HS-5 (cell line): Measurements from ENCODE around the gene MAGEA3.
"Not testable (repeated sequence)": the region's sequence is repeated elsewhere in the genome, so short reads cannot be mapped to it uniquely, and the experiment has no call there.

Experiments used
- DNase-seq: peaks from one replicate; pipeline ENCODE4 v3.0.0-alpha.2; 2012; ENCODE audit warnings: low read depth

MAGEA3 gene

GRCh38 chrX:152697952-152698931 lies at the start of gene MAGEA3:
MAGEA3 (plus strand) TSS chrX:152698794; CDS start chrX:152700833, 2,039 bp downstream.
- not testable (repeated sequence) for DNase-seq

DNA sequence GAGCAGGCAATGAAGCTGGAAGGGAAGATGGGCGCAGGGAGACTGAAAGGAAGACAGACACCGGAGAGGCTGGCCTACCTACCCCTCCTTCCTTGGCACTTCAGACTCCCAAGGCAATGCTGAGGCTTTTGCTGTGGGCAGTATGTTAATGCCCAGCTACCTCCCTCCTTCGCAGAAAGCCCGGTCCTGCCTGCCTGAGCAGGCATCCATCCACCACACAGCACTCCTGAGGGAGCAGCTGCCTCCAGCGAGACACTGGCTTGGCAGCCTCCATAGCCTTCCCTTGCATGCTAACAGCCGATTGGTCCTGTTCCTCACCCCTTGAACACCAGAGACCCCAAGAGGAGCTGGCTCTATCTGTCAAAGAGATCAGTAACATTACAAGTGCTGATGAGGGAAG lies 46.5 kb upstream of the MAGEA3 start:
- DNase-seq = no peak

GRCh38 chrX:152652467-152652866 lies 46.1 kb upstream of the MAGEA3 start:
- no peak for DNase-seq

DNA sequence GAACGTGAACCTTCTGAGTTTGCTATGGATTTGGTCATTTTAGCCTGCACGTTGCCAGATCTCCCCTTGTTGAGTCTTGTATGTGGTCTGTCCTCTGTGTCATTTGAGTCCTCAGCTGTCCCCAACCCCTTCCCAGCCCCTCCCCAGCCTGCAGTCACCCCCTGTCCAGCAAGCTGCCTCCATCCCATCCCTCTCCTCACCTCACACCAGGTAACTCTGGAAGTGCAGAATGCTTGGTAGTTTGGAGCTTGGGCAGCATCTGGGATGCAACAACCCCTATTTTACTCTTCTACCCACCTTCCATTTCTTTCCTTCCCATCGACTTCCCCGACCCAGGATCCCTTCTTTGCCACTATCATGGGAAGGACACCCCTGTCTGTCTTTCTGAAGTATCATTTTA lies 42.5 kb upstream of the MAGEA3 start:
- no peak for DNase-seq

GRCh38 chrX:152656890-152657289 lies 41.7 kb upstream of the MAGEA3 start:
- DNase-seq = no peak

- DNase-seq = no peak
These were observed 40.3 kb upstream of the MAGEA3 start for GRCh38 chrX:152658302-152658701.

GRCh38 chrX:152663086-152663485 lies 35.5 kb upstream of the MAGEA3 start:
- no peak for DNase-seq

DNA sequence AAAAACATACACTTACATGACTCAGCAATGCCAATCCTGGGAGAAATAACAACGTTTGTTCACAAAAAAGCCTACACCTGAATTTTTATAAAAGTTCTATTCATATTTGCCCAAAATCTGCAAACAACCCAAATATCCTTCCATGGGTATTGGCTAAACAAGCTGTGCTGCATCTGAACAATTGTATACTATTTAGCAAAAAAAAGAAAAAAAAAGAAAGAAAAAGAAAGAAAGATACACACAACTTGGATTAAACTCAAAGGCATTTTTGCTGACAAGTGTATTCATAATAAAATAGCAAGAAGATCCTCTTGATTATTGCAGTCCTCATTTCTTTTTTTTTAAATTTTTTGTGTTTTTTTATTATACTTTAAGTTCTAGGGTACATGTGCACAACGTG lies 24.5 kb upstream of the MAGEA3 start:
- no peak for DNase-seq

DNA sequence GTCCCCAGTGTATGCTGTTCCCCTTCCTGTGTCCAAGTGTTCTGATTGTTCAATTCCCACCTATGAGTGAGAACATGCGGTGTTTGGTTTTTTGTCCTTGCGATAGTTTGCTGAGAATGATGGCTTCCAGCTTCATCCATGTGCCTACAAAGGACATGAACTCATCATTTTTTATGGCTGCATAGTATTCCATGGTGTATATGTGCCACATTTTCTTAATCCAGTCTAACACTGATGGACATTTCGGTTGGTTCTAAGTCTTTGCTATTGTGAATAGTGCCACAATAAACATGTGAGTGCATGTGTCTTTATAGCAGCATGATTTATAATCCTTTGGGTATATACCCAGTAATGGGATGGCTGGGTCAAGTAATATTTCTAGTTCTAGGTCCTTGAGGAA lies 23.9 kb upstream of the MAGEA3 start:
- not testable (repeated sequence) for DNase-seq

DNA sequence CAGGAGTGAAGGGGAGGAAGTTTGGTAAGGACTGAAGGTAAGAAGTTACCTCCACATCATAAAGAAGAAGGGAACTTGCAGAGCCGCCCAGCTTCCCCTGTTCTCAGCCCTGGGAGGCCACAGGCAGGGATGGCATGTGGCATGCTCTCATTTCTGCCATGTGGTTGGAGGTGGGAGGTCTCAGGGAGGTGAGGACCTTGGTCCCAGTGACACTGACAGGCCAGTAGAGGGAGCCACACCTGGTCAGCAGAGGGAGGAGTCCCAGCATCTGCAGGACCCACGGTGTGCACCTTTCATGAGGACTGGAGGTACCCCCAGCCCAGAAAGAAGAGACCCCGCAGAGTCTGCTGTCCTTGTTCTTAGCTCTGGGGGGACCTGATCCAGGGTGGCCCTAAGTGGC lies 17.6 kb upstream of the MAGEA3 start:
- DNase-seq = not testable (repeated sequence)

DNA sequence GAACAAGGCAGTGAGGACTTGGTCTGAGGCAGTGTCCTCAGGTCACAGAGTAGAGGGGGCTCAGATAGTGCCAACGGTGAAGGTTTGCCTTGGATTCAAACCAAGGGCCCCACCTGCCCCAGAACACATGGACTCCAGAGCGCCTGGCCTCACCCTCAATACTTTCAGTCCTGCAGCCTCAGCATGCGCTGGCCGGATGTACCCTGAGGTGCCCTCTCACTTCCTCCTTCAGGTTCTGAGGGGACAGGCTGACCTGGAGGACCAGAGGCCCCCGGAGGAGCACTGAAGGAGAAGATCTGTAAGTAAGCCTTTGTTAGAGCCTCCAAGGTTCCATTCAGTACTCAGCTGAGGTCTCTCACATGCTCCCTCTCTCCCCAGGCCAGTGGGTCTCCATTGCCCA lies 1.8 kb downstream of the MAGEA3 start:
- not testable (repeated sequence) for DNase-seq

DNA sequence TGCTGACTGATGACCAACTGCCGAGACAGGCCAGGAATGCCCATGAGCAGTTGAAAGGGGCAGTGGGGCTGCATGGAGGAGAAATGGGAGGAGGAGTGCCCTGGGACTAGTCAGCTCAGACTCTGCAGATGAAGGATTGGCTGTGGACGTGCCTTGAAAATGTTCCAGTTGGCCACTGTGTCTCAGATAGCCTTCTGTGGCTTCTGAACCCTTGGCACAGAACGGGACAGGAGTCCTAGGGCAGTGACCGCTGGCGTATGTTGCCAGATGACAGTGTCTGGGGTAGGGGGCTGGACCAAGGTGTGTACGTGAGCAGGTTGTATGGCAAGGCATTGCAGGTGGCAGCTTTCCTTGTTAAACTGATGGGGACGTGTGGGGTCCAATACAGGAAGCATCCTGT lies 7.9 kb downstream of the MAGEA3 start:
- not testable (repeated sequence) for DNase-seq

DNA sequence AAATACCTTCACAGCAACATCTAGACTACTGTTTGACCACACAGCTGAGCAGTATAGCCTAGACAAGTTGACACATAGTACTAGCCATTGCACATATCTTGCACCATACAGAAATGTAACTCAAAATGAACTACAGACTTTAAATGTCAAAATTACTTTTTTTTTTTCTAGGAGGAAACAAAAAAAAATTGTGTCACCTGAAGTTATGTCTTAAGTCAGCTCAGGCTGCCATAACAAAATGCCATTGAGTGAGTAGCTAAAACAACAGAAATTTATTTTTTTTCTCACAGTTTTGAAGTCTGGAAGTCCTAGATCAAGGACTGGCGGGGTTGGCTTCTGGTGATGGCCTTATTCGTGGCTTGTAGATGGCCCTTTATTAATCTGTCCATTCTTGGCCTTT lies 10.6 kb downstream of the MAGEA3 start, which contains the start of gene CSAG2:
CSAG2 (minus strand) TSS at position 101 of the 400 bp plus-strand sequence. CDS start 161 bp downstream, outside the sequence.
- DNase-seq = not testable (repeated sequence)

- DNase-seq = not testable (repeated sequence)
These were observed 14.6 kb downstream of the MAGEA3 start for GRCh38 chrX:152713195-152713594.

DNA sequence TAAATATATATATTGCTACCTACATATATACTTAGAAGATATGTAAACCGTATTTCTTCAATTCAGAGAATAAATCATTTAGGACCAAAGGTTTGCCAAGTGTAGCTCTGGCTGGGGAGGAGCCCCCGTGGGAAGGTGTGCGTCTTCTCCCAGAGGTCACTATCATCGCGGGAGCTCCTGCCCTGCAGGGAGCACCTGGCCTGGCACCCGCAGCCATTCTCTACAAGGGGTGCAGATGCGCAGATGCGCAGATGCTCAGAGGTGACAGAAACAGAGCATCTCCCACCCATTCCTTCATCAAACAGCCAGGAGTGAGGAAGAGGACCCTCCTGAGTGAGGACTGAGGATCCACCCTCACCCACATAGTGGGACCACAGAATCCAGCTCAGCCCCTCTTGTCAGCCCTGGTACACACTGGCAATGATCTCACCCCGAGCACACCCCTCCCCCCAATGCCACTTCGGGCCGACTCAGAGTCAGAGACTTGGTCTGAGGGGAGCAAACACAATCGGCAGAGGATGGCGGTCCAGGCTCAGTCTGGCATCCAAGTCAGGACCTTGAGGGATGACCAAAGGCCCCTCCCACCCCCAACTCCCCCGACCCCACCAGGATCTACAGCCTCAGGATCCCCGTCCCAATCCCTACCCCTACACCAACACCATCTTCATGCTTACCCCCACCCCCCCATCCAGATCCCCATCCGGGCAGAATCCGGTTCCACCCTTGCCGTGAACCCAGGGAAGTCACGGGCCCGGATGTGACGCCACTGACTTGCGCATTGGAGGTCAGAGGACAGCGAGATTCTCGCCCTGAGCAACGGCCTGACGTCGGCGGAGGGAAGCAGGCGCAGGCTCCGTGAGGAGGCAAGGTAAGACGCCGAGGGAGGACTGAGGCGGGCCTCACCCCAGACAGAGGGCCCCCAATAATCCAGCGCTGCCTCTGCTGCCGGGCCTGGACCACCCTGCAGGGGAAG lies 15.5 kb downstream of the MAGEA3 start, which contains the start of gene MAGEA2B:
MAGEA2B (plus strand) TSS at position 814 of the 973 bp plus-strand sequence. CDS start 2,479 bp downstream, outside the sequence.
- not testable (repeated sequence) for DNase-seq

DNA sequence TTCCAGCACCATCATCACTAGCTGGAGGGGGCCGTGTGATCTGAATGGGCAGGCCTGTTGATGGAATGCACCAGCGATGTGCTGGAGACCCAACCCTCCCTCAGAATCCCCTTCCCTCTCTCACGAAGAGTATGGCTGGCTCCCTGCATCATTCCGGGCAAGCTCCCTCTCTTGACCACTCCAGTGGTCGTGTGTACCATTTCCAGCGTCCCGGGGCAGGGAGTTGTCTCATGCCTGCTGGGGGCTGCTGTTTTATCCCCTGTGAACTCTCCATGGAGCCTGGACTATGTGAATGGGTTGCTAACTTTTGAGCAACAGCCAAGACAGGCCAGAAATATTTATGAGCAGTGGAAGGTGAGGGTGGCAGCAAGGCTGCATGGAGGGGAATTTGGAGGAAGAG lies 26.8 kb downstream of the MAGEA3 start:
- no peak for DNase-seq

DNA sequence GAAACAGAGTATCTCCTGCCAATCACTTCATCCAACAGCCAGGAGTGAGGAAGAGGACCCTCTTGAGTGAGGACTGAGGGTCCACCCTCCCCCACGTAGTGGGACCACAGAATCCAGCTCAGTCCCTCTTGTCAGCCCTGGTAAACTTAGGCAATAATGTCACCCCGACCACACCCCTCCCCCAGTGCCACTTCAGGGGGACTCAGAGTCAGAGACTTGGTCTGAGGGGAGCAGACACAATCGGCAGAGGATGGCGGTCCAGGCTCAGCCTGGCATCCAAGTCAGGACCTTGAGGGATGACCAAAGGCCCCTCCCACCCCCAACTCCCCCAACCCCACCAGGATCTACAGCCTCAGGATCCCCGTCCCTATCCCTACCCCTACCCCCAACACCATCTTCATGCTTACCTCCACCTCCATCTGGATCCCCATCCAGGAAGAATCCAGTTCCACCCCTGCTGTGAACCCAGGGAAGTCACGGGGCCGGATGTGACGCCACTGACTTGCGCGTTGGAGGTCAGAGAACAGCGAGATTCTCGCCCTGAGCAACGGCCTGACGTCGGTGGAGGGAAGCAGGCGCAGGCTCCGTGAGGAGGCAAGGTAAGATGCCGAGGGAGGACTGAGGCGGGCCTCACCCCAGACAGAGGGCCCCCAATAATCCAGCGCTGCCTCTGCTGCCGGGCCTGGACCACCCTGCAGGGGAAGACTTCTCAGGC lies 34.8 kb downstream of the MAGEA3 start, which contains the start of the genes CSAG1 and MAGEA12:
CSAG1 (minus strand) TSS at position 461 of the 715 bp plus-strand sequence. CDS start 1,261 bp downstream, outside the sequence.
MAGEA12 (plus strand) TSS at position 497 of the 715 bp plus-strand sequence. CDS start 2,405 bp downstream, outside the sequence.
- no peak for DNase-seq

GRCh38 chrX:152734143-152734858 lies 35.7 kb downstream of the MAGEA3 start:
- DNase-seq = not testable (repeated sequence)

GRCh38 chrX:152735101-152735500 lies 36.5 kb downstream of the MAGEA3 start:
- no peak for DNase-seq

GRCh38 chrX:152735860-152736511 lies 37.4 kb downstream of the MAGEA3 start:
- DNase-seq = no peak
